Measurements from ENCODE around the gene WIZ. TPM values are rescaled to one million over a fixed set of nuclear protein-coding genes. Genes with fewer than 3 reads are reported as not detected.

Gene WIZ
- total and polyA plus RNA-seq, 9 of the 15 experiments (the other 6 are each of a cell fraction or from before 2014, with no cell fraction given) = 0.06 to 37.5 (median 4.8) TPM

DNA sequence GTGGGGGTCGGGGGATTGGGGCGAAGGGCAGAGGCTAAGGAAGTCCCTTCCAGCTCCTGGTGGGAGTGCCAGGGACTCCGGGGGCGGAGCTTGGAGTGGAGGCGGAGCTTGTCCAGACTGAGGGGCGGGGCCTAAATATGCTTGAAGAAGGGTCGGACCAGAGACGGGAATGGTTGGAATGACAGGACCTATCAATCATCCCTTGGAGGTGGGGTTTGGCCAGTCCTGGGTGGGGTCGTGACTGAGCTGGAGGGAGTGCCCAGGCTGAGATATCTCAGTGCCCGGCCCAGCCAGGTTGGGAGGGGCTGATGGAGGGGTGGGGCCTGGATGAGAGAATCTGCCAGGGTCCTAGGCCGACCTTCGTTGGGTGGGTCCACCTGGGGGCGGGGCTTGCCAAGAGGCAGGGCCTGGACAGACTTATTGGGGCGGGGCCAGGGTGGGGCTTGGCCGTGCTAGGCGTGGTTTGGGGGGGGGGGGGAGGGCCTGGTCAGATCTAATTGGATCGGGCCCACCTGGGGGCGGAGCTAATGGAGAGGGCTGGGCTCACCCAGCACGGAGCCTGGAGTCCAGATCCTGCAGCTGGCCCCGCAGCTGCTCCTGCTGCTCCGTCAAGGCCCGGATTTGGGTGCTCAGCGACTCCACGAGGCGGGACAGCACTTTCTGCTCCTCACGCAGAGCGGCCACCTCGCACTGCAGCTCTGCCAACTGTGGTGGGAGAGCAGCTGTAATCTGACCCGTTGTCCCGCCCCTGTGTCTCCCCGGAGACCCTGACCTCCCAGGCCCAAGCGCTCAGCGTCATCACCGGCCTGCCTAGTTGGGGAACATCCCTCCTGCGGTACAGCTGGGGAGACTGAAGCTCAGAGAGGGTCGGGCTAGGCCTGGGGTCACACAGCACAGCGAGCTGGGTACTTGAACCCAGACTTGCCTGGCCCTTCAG is 2.6 kb upstream of the WIZ start (continued):
- TF ChIP-seq NFE2 (IDR thresholded peaks at IDR 0.05; ENCODE audit: low read depth) (no peak), EGR1 (conservative IDR thresholded peaks at IDR 0.05) (peak; percentile 37), XRCC4 (IDR thresholded peaks at IDR 0.05; ENCODE audit: extremely low read depth, insufficient read depth, insufficient read length) (no peak), HDGF (IDR thresholded peaks at IDR 0.05) (peak; percentile 71; the same call in 1 of the 2 replicates), TEAD4 (IDR thresholded peaks at IDR 0.05; ENCODE audit: low read length) (0 out of 2 replicates have a peak, but pooled peaks have one; percentile 16), TEAD4 (CRISPR knock-in tag; IDR thresholded peaks at IDR 0.05; ENCODE audit: borderline replicate concordance) (no peak), ZBTB7A (IDR thresholded peaks at IDR 0.05; ENCODE audit: borderline replicate concordance, control insufficient read depth, low read depth, low read length) (peak; percentile 55; the same call in 1 of the 2 replicates), SP1 (CRISPR knock-in tag; IDR thresholded peaks at IDR 0.05) (peak; percentile 61), CREM (IDR thresholded peaks at IDR 0.05; ENCODE audit: low read depth) (peak; percentile 53; the same call in 1 of the 2 replicates), CC2D1A (IDR thresholded peaks at IDR 0.05) (no peak), ZNF75A (CRISPR knock-in tag; IDR thresholded peaks at IDR 0.05) (no peak), DACH1 (IDR thresholded peaks at IDR 0.05; ENCODE audit: partially characterized antibody) (peak; percentile 41)
- TF ChIP-seq, protein P1, sequence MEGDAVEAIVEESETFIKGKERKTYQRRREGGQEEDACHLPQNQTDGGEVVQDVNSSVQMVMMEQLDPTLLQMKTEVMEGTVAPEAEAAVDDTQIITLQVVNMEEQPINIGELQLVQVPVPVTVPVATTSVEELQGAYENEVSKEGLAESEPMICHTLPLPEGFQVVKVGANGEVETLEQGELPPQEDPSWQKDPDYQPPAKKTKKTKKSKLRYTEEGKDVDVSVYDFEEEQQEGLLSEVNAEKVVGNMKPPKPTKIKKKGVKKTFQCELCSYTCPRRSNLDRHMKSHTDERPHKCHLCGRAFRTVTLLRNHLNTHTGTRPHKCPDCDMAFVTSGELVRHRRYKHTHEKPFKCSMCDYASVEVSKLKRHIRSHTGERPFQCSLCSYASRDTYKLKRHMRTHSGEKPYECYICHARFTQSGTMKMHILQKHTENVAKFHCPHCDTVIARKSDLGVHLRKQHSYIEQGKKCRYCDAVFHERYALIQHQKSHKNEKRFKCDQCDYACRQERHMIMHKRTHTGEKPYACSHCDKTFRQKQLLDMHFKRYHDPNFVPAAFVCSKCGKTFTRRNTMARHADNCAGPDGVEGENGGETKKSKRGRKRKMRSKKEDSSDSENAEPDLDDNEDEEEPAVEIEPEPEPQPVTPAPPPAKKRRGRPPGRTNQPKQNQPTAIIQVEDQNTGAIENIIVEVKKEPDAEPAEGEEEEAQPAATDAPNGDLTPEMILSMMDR (IDR thresholded peaks at IDR 0.05 in 2 of 3, conservative IDR thresholded peaks at IDR 0.05 in 1 of 3; ENCODE audit: insufficient read depth in 2 of 3, low read depth in 1 of 3, low read length in 3 of 3) = no peak
- TF ChIP-seq, protein P2, sequence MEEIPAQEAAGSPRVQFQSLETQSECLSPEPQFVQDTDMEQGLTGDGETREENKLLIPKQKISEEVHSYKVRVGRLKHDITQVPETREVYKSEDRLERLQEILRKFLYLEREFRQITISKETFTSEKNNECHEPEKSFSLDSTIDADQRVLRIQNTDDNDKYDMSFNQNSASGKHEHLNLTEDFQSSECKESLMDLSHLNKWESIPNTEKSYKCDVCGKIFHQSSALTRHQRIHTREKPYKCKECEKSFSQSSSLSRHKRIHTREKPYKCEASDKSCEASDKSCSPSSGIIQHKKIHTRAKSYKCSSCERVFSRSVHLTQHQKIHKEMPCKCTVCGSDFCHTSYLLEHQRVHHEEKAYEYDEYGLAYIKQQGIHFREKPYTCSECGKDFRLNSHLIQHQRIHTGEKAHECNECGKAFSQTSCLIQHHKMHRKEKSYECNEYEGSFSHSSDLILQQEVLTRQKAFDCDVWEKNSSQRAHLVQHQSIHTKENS (CRISPR knock-in tag; IDR thresholded peaks at IDR 0.05) = no peak
- TF ChIP-seq, protein P3, sequence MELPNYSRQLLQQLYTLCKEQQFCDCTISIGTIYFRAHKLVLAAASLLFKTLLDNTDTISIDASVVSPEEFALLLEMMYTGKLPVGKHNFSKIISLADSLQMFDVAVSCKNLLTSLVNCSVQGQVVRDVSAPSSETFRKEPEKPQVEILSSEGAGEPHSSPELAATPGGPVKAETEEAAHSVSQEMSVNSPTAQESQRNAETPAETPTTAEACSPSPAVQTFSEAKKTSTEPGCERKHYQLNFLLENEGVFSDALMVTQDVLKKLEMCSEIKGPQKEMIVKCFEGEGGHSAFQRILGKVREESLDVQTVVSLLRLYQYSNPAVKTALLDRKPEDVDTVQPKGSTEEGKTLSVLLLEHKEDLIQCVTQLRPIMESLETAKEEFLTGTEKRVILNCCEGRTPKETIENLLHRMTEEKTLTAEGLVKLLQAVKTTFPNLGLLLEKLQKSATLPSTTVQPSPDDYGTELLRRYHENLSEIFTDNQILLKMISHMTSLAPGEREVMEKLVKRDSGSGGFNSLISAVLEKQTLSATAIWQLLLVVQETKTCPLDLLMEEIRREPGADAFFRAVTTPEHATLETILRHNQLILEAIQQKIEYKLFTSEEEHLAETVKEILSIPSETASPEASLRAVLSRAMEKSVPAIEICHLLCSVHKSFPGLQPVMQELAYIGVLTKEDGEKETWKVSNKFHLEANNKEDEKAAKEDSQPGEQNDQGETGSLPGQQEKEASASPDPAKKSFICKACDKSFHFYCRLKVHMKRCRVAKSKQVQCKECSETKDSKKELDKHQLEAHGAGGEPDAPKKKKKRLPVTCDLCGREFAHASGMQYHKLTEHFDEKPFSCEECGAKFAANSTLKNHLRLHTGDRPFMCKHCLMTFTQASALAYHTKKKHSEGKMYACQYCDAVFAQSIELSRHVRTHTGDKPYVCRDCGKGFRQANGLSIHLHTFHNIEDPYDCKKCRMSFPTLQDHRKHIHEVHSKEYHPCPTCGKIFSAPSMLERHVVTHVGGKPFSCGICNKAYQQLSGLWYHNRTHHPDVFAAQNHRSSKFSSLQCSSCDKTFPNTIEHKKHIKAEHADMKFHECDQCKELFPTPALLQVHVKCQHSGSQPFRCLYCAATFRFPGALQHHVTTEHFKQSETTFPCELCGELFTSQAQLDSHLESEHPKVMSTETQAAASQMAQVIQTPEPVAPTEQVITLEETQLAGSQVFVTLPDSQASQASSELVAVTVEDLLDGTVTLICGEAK (IDR thresholded peaks at IDR 0.05) = no peak
- TF ChIP-seq, protein P3 (CRISPR knock-in tag; IDR thresholded peaks at IDR 0.05) = no peak

All from K562 (cell line).